Fibroblast of skin of right biceps (primary cell): ENCODE data around the gene LAG3.

Experiments used
- DNase-seq: peaks from one replicate; pipeline ENCODE4 v3.0.0-alpha.2; 2013

The LAG3 gene

GRCh38 chr12:6753772-6754356, 18.5 kb upstream of the LAG3 start:
- DNase-seq = no peak

GRCh38 chr12:6754411-6754810, 17.9 kb upstream of the LAG3 start:
- DNase-seq = no peak

GRCh38 chr12:6757028-6757690, 15.2 kb upstream of the LAG3 start:
- DNase-seq = no peak

- no peak for DNase-seq
These were observed 13.7 kb upstream of the LAG3 start for GRCh38 chr12:6758506-6759095.

GRCh38 chr12:6759741-6760140, 12.6 kb upstream of the LAG3 start:
- DNase-seq = no peak

- DNase-seq = no peak
These were observed 8.9 kb upstream of the LAG3 start for GRCh38 chr12:6763380-6763779.

- peak; percentile 100 for DNase-seq
These were observed 8.1 kb upstream of the LAG3 start for GRCh38 chr12:6764011-6764828.

- DNase-seq = no peak
These were observed 7.2 kb upstream of the LAG3 start for GRCh38 chr12:6765048-6765633.

GRCh38 chr12:6765634-6766581, 6.4 kb upstream of the LAG3 start, which contains the start of gene PTMS:
PTMS (plus strand) TSS chr12:6766363; CDS start chr12:6766706, 343 bp downstream.
- peak; percentile 96 for DNase-seq

- DNase-seq = peak; percentile 67
These were observed 5.5 kb upstream of the LAG3 start for GRCh38 chr12:6766651-6767349.

DNA sequence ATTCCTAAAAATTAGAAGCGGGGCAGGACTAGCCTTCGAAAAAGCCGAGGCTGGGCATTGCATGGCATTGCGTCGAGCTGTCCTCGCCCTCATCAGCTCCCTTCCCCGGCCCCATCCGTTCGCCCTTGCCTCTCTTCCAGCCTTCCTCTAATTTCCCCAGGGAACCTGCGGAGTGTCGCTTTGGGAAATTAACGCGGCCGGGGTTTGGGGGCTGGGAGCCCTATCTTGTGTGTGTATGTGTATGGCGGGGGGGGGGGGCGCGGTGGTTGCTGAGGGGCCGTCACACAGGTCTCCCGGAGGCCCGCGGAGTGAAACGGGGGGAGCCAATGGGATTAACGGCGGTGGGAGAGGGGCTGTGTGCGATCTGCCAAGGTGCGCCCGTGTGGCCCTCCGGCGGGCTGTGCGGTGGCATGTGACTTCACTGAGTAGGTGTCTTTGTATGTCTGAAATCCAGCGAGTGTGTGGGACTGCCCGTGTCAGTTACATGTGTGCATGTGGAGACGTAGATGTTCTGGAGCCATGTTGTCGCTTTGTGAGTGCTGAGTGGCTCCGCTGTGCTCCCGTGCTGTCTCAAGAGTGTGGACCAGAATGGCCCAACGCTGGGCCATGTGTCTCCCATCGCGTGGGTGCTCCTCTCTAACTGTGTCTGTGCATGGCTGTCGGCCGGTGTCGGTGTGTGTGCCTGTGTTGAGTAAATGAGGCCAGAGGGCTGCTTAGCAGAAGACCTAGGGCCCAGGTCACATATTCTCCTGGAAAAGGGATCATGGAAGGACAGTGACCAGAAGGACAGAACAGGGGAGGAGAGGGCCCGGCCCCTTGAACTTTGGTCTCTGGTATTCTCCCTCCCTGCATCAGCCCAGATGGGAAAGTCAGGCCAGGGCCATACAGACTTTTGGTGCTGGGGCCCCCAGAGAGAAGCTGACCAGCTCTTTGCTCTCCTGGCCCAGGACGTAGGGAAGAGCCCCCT, 4.7 kb upstream of the LAG3 start:
- no peak for DNase-seq

- DNase-seq = no peak
These were observed 3.8 kb upstream of the LAG3 start for GRCh38 chr12:6768437-6768914.

DNA sequence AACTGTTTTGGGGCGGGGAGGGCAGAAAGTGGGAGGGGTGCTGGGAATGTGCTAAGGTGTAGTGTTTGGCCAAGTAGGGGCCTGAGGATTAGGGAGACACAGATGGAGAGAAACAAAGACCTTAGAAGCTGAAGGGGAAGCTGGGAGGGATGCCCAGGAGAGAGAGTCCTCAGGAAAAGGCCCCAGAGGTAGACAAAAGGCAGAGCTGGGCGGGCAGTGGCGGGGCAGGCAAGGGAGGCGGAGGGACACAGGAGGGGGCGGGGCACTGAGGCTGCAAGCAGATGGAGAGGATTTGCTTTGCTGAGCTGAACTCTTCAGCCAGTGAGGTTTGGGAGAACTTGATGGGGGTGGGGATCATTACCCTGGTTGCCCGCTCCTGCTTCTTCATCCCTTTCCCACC, 3.3 kb upstream of the LAG3 start:
- DNase-seq = peak; percentile 42

DNA sequence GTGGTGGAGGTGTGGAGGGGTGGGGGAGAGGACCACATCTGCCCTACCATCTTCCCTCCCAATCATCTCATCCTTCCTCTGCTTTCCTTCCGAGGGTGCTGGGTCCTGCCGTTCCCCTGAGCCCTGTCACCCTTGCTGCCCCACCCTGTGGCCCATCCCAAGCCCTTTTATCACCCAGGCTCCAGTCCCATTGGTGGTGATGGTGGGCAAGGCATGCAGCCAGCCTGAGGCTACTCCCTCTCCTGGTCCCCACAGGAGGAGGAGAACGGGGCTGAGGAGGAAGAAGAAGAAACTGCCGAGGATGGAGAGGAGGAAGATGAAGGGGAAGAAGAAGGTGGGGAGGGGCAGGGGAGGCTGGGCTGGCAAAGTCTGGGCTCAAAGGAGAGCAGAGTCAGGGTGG, 2.7 kb upstream of the LAG3 start:
- DNase-seq = no peak

DNA sequence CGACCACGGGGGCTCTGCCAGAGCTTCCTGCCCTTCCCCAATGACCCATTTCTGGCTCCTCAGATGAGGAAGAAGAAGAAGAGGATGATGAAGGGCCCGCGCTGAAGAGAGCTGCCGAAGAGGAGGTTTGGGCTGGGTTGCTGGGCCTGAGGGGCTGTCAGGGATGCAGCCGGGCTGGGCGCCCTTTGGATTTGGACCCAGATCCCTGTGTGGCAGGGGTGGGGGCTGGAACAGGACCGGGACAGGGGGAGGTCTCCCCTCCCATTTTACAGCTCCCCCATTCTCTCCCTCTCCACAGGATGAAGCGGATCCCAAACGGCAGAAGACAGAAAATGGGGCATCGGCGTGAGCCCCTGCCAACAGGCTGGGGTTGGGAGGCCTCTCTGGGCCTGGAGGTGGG, 2.2 kb upstream of the LAG3 start:
- DNase-seq = no peak

- DNase-seq = no peak
These were observed 1.7 kb upstream of the LAG3 start for GRCh38 chr12:6770600-6770999.

- DNase-seq = no peak
These were observed 1.2 kb upstream of the LAG3 start for GRCh38 chr12:6771091-6771495.

GRCh38 chr12:6771509-6772330, 600 bp upstream of the LAG3 start:
- no peak for DNase-seq
